ENCODE results near the gene CHTF18.

The CHTF18 gene

DNA sequence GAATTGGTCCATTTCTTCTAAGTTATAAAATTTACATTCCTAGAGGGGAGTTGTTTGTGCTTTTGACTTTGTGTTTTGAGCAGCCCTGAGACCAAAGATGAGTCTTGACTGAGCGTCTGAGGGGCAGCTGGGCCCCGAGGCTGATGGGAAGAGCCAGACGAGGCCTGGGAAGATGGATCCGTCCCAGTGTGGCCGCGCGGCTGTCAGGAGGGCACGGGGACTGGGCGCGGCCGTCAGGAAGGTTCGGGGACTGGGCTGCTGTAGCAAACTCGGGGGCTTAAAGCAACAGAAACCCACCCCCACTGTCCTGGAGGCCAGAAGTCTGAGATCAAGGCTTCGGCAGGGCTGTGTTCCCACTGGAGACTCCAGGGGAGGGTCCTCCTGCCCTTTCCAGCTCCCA, 50.3 kb downstream of the CHTF18 start:
- no peak overlapping the region for H3K4me3 Mint-ChIP-seq
- no peaks in the 10 kb centered on the region for H3K36me3 Mint-ChIP-seq (ENCODE audit: low read depth)
- H3K27ac Mint-ChIP-seq: no peak overlapping the region
- intact Hi-C loops (cut with micrococcal nuclease): no loop called here
- peaks cover 20% of the 10 kb centered on the region for H3K9me3 Mint-ChIP-seq
- peaks cover 2% of the 10 kb centered on the region for H3K27me3 Mint-ChIP-seq
- H3K4me1 Mint-ChIP-seq (ENCODE audit: low read depth): no peaks in the 10 kb centered on the region

DNA sequence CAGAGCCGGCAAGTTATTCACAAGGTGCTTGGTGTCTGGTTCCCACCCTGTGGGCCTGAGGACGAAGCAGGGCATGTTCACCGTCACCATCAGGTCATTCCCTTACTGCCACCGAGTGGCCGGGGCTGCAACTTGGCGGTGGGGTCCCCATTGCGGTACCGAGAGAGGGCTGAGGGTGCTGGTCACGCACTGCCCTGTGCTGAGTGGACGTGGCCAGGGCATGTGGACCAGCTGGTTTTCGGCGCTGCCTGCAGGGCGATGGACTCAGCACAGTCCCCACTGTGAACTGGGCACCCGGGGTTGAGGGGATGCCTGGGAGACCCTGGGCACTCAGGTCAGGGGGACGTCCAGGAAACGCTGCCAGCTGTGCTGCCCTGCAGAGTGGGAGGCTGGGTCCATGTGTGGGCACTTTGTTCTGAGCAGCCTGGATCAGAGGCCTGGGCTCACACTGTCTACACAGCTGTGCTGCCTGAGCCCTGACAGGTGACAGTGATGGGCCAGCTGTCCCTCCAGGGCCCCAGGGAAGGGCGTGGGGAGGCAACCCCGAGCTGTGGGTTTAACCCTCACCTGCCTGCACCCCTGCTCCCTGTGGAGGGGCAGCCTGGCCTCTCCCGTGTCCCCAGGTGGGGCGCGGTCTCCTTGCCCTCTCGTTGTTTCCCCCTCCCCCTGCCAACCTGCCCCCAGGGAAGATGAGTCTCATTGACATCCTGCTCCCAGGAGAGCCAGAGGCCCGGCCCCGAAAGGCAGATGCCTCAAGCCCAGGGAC, 51.4 kb downstream of the CHTF18 start:
- Mint-ChIP-seq H3K36me3 (ENCODE audit: low read depth) (no peaks in the 10 kb centered on the region), H3K4me3 (no peak overlapping the region), H3K4me1 (ENCODE audit: low read depth) (no peaks in the 10 kb centered on the region), H3K27ac (no peak overlapping the region), H3K9me3 (peaks cover 20% of the 10 kb centered on the region), H3K27me3 (peaks cover 2% of the 10 kb centered on the region)
- intact Hi-C loops (cut with micrococcal nuclease): no loop called here

DNA sequence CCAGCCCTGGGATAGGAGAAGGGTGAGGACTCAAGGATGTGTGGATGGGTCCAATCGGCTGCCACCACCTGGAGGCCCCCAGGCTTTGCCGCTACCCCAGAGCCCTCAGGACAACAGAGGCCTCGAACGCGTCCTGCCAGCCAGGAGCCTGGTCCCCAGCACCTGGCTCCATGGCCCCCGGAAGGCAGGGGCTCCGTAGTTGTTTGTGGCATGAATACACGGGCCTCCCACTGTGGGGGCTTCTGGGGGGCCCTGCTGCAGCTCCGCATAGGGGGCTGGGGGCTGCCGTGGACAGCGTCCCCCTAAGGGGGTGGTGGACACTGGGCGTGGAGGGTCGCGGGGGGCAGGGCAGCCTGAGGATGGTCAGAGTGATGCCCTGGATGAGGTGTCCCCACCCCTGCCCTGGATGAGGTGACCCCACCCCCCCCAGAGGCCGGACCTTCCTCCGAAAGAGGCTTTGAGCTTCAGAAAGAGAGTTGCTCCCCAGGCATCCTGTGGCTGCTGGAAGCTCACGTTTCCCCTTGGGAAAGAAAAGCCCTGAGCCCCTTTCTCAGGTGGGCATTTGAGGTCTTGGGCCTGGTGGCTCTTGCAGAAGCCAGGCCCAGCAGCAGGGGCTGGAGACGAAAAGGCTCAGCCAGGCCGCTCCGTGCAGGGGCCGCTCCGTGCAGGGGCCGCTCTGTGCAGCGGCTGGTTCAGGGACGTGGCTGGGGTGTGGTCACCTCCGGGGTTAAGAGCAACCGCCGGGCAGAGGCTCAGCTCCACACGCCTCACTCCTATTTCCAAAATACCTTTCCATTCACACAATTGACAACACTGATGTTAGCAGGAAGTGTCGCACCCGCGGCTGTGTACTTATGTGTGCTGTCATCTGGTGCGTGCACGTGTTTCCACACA, 52.4 kb downstream of the CHTF18 start:
- H3K27me3 Mint-ChIP-seq: peaks cover 2% of the 10 kb centered on the region
- intact Hi-C loops (cut with micrococcal nuclease): no loop called here
- peaks cover 14% of the 10 kb centered on the region for H3K9me3 Mint-ChIP-seq
- H3K4me3 Mint-ChIP-seq: no peak overlapping the region
- no peaks in the 10 kb centered on the region for H3K36me3 Mint-ChIP-seq (ENCODE audit: low read depth)
- H3K4me1 Mint-ChIP-seq (ENCODE audit: low read depth): no peaks in the 10 kb centered on the region
- H3K27ac Mint-ChIP-seq: no peak overlapping the region

DNA sequence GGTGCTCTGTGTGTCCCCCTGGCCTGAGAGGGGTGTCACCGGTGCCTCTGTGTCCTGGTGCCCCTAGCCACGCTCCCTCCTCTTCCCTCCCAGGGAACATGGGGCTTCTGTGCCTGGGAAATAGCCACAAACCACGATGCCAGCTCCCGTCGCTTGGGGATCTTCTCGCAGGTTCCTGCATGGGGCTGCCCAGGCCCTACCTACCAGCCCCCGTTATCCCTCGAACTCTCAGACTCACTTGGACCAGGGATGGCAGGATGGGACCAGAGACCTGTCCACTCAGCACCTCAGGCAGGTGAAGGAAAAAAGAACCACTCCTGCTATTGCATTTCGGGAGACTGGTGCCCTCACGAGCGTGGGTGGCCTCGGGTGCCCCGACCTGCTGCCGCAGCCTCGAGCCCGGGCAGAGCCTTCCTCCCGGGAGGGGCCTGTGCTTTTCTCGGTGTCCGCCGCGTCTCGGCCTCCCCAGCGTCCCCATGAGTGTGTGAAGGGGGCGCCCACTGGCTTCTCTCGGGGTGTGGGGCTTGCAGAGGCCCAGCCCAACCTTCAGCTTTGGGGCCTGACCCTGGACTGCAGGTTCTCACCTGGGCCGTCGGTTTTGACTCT, 53.1 kb downstream of the CHTF18 start:
- Mint-ChIP-seq H3K27me3 (peaks cover under 1% of the 10 kb centered on the region), H3K27ac (no peak overlapping the region), H3K9me3 (peaks cover 6% of the 10 kb centered on the region), H3K4me1 (ENCODE audit: low read depth) (no peaks in the 10 kb centered on the region), H3K4me3 (no peak overlapping the region), H3K36me3 (ENCODE audit: low read depth) (no peaks in the 10 kb centered on the region)
- intact Hi-C loops (cut with micrococcal nuclease): no loop called here

GRCh38 chr16:842061-842476, 53.6 kb downstream of the CHTF18 start:
- Mint-ChIP-seq H3K36me3 (ENCODE audit: low read depth) (no peaks in the 10 kb centered on the region), H3K4me3 (no peak overlapping the region)

DNA sequence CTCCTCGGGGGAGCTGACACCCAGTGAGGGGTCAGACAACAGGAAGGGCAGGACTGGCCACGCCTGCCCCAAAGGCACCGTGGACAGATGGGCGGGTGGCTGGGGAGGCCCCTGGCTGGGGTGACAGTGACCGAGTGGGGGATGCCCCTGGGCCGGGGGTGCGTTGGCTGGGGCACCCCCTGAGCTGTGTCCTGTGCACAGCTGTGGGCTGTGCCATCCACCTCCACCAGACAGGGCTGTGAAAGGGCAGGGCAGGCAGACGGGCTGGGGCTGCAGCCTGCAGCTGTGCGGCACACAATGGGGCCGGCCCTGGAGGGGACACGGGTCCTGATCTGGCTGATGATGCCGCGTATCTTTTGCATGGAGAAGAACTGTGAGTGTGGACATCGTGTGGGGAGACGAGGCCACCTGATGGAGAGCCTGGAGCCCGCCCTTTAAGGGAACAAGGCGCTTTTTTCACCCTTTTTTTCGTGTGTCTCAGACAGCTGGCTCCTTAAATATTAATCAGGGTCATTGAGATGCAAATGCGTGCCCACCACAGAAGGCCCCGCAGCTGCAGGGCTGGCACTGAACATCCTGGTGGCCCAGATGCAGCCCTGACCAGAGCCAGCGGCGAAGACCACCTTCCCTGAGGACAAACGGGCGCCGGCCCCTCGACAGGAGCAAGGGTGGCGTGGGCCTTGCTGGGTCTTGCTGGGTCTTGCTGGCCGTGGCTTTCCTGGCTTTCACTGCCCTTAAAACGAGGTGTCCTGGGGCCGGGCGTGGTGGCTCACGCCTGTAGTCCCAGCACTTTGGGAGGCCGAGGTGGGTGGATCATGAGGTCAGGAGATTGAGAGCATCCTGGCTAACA, 54.5 kb downstream of the CHTF18 start:
- peaks cover 9% of the 10 kb centered on the region for H3K9me3 Mint-ChIP-seq
- H3K4me3 Mint-ChIP-seq: no peak overlapping the region
- no peaks in the 10 kb centered on the region for H3K36me3 Mint-ChIP-seq (ENCODE audit: low read depth)
- intact Hi-C loops (cut with micrococcal nuclease): no loop called here
- H3K27ac Mint-ChIP-seq: no peak overlapping the region
- H3K4me1 Mint-ChIP-seq (ENCODE audit: low read depth): no peaks in the 10 kb centered on the region
- H3K27me3 Mint-ChIP-seq: no peaks in the 10 kb centered on the region

More at GRCh38 chr16:842061-842476, 53.6 kb downstream of the CHTF18 start:
- intact Hi-C loops (cut with micrococcal nuclease): no loop called here
- Mint-ChIP-seq H3K4me1 (ENCODE audit: low read depth) (no peaks in the 10 kb centered on the region), H3K27me3 (no peaks in the 10 kb centered on the region), H3K27ac (no peak overlapping the region), H3K9me3 (peaks cover 4% of the 10 kb centered on the region)

GRCh38 chr16:843771-844170, 55.4 kb downstream of the CHTF18 start:
- H3K36me3 Mint-ChIP-seq (ENCODE audit: low read depth): no peaks in the 10 kb centered on the region
- H3K27me3 Mint-ChIP-seq: no peaks in the 10 kb centered on the region
- H3K4me1 Mint-ChIP-seq (ENCODE audit: low read depth): no peaks in the 10 kb centered on the region
- no peak overlapping the region for H3K27ac Mint-ChIP-seq
- H3K9me3 Mint-ChIP-seq: peaks cover 17% of the 10 kb centered on the region
- H3K4me3 Mint-ChIP-seq: no peak overlapping the region
- intact Hi-C loops (cut with micrococcal nuclease): no loop called here

DNA sequence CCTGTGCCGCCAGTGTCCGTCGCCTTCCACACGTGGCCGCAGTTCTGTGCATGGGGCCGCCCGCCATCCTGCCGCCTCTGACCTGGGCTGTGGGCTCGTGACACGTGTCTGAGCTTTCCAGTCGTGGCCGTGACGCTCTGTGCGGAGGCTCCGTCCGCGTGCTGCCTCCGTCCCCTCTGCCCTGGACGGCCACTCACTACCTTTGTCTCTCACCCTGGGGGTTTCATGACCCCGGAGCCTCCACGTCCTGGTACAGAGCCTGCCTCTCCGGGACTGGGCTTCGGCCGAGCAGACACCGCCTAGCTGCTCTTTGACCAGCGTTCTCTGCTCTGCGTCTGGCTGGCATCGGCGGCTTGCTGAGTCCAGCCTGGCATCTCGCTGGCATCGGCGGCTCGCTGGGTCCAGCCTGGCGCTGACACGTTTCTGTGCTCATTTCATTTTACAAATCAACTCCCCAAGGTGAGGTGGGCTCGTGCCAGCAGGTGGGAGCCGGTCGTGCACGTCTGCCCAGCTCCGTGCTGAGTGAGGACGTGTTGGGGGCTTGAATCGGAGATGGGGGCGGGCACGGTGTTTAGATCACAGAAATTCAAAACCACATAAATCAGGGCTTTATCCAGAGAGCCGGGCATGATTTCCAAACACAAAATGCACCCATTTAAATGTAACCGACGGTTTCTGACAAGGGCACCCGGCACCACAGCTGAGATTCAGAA, 56.4 kb downstream of the CHTF18 start:
- Mint-ChIP-seq H3K36me3 (ENCODE audit: low read depth) (no peaks in the 10 kb centered on the region), H3K9me3 (peaks cover 27% of the 10 kb centered on the region)
- intact Hi-C loops (cut with micrococcal nuclease): no loop called here

DNA sequence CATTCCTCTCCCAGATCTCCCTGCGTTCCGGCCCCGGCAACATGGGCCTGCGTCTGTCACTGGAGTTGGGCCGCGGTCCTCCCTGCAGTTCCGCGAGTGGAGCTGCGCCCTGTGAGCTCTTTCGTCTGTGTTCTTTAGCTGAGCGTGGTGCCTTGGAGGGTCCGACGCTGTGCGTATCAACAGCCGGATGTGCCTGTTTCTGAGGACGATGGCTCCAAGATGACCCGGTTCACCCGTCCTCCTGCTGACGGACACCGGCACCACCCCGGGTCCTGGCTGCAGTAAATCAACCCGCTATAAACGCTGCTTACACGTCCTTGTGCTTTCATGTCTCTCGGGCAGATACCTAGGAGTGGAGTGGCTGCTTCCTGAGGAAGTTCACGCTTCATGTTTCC, 56.9 kb downstream of the CHTF18 start:
- Mint-ChIP-seq H3K27me3 (no peaks in the 10 kb centered on the region), H3K4me1 (ENCODE audit: low read depth) (no peaks in the 10 kb centered on the region), H3K9me3 (peaks cover 32% of the 10 kb centered on the region), H3K4me3 (no peak overlapping the region), H3K36me3 (ENCODE audit: low read depth) (no peaks in the 10 kb centered on the region), H3K27ac (no peak overlapping the region)
- intact Hi-C loops (cut with micrococcal nuclease): no loop called here

More for the DNA sequence above, 56.4 kb downstream of the CHTF18 start:
- Mint-ChIP-seq H3K4me1 (ENCODE audit: low read depth) (no peaks in the 10 kb centered on the region), H3K27ac (no peak overlapping the region), H3K27me3 (no peaks in the 10 kb centered on the region), H3K4me3 (no peak overlapping the region)

- Mint-ChIP-seq H3K4me1 (ENCODE audit: low read depth) (no peaks in the 10 kb centered on the region), H3K9me3 (peaks cover 45% of the 10 kb centered on the region), H3K27me3 (no peaks in the 10 kb centered on the region), H3K27ac (no peak overlapping the region), H3K36me3 (ENCODE audit: low read depth) (no peaks in the 10 kb centered on the region), H3K4me3 (no peak overlapping the region)
- intact Hi-C loops (cut with micrococcal nuclease): no loop called here
Observed at GRCh38 chr16:847151-847550, 58.7 kb downstream of the CHTF18 start.
